A549 (cell line): ENCODE measurements around the gene FAM24B. TPM values are rescaled to one million over a fixed set of nuclear protein-coding genes. Genes with fewer than 3 reads are reported as not detected.
A peak's percentile ranks its signal among the peaks of the same experiment; 100 is the strongest.

ENCODE experiments used
- ATAC-seq, 2 experiments: fragments of 200-7000 bp in 1 of 2; fragments of >200 bp in 1 of 2; cut with Nextera tagmentation in 1 of 2; cut with Tn5 transposase in 1 of 2; 3 replicates each; pipeline versions ENCODE4 v1.8.0 to v1.9.1; 2018 to 2020; ENCODE audit warnings: mild to moderate bottlenecking in 1 of 2, moderate library complexity in 1 of 2
- CTCF ChIA-PET: fragments of 300-600 bp; sonication (Branson Sonifier 250); formaldehyde crosslinking; extraction: SDS; loops from one replicate; lab custom pipeline; 2021; ENCODE audit warnings: antibody characterized with exemption, inconsistent platforms; lab: Yijun Ruan, JAX
- POLR2A ChIA-PET: fragments of 350-600 bp; formaldehyde crosslinking; extraction: SDS; loops from one replicate; lab custom pipeline; 2021; ENCODE audit warnings: antibody characterized with exemption, inconsistent platforms; lab: Yijun Ruan, JAX
- DNase-seq, 2 experiments: peaks; one replicate each; pipeline versions ENCODE4 v3.0.0 to v3.0.0-alpha.2; 2011 to 2016; ENCODE audit warnings: low read depth in 1 of 2, low spot score in 1 of 2
- FAIRE-seq: peaks from 2 replicates; lab custom pipeline; 2011; peaks lifted over from hg19 to GRCh38; lab: Jason Lieb, UNC
- H3K27ac ChIP-seq, 2 experiments: fragments of >200 bp; sonication (Bioruptor Twin); formaldehyde crosslinking; 3 replicates each; pipeline ENCODE4 v1.5.1; 2016 to 2017
- H3K4me1 ChIP-seq: fragments of >200 bp; sonication (Bioruptor Twin); formaldehyde crosslinking; 3 replicates; pipeline ENCODE4 v1.6.1; 2016
- H3K4me2 ChIP-seq: fragments of >200 bp; sonication (Bioruptor Twin); formaldehyde crosslinking; 3 replicates; pipeline ENCODE4 v1.6.1; 2016
- H3K4me3 ChIP-seq: fragments of >200 bp; sonication (Bioruptor Twin); formaldehyde crosslinking; 3 replicates; pipeline ENCODE4 v1.5.1; 2016
- H3K9me3 ChIP-seq: fragments of >200 bp; sonication (Bioruptor Twin); formaldehyde crosslinking; 3 replicates; pipeline ENCODE4 v1.6.1; 2016
- CEBPB ChIP-seq, 2 experiments: fragments of >200 bp in 1 of 2; sonication (Bioruptor Twin) in 1 of 2; formaldehyde crosslinking in 1 of 2; IDR thresholded peaks; 2 replicates each; pipeline ENCODE4 v1.6.1; 2012 to 2016
- CHD2 ChIP-seq: fragments of 150-350 bp; IDR thresholded peaks from 2 replicates; pipeline ENCODE4 v1.6.1; 2014; ENCODE audit warnings: low read length; ENCODE audit not compliant: partially characterized antibody
- EHF ChIP-seq: fragments of 250-450 bp; sonication (Bioruptor Pico); IDR thresholded peaks from 2 replicates; pipeline ENCODE4 v1.5.0; 2020; ENCODE audit warnings: mild to moderate bottlenecking
- EHMT2 ChIP-seq: fragments of 200-600 bp; sonication (generic); IDR thresholded peaks from 2 replicates; pipeline ENCODE4 v1.6.1; 2016; ENCODE audit warnings: antibody characterized with exemption, low read depth, mild to moderate bottlenecking, moderate library complexity
- FOSL2 ChIP-seq, 2 experiments: fragments of 450-650 bp in 1 of 2; fragments of >200 bp in 1 of 2; sonication (Bioruptor Twin) in 1 of 2; formaldehyde crosslinking; IDR thresholded peaks; 2 replicates each; pipeline versions ENCODE4 v1.5.0 to v1.6.1; 2016 to 2020; ENCODE audit warnings: mild to moderate bottlenecking in 1 of 2, moderate library complexity in 1 of 2
- FOXS1 ChIP-seq: fragments of 250-450 bp; sonication (Bioruptor Pico); IDR thresholded peaks from 2 replicates; pipeline ENCODE4 v1.5.0; 2020; ENCODE audit warnings: mild to moderate bottlenecking, moderate library complexity
- GATA3 ChIP-seq: IDR thresholded peaks from 2 replicates; pipeline ENCODE4 v1.6.1; 2012; ENCODE audit warnings: borderline replicate concordance
- HEYL ChIP-seq: fragments of 250-450 bp; sonication (Bioruptor Pico); IDR thresholded peaks from 2 replicates; pipeline ENCODE4 v1.8.0; 2021; ENCODE audit warnings: mild to moderate bottlenecking, moderate library complexity
- HOXA7 ChIP-seq: fragments of 250-450 bp; sonication (Bioruptor Pico); IDR thresholded peaks from 2 replicates; pipeline ENCODE4 v1.5.0; 2020; ENCODE audit warnings: mild to moderate bottlenecking, moderate library complexity
- HOXB13 ChIP-seq: fragments of 250-450 bp; sonication (Bioruptor Pico); IDR thresholded peaks from 2 replicates; pipeline ENCODE4 v1.5.0; 2020; ENCODE audit warnings: low read depth, mild to moderate bottlenecking, moderate library complexity
- HOXB5 ChIP-seq: fragments of 250-450 bp; sonication (Bioruptor Pico); IDR thresholded peaks from 2 replicates; pipeline ENCODE4 v1.5.0; 2020; ENCODE audit warnings: mild to moderate bottlenecking, moderate library complexity
- MAFK ChIP-seq: fragments of 450-650 bp; IDR thresholded peaks from 2 replicates; pipeline ENCODE4 v1.6.1; 2014; ENCODE audit not compliant: partially characterized antibody
- NPAS2 ChIP-seq: fragments of 250-450 bp; sonication (Bioruptor Pico); IDR thresholded peaks from 2 replicates; pipeline ENCODE4 v1.8.0; 2022; ENCODE audit warnings: mild to moderate bottlenecking, moderate library complexity, borderline replicate concordance
- POLR2AphosphoS2 ChIP-seq: conservative IDR thresholded peaks from 2 replicates; pipeline ENCODE4 v1.6.1; 2012; ENCODE audit warnings: low read length, improper control_type of control experiment, inconsistent platforms
- RNF2 ChIP-seq: fragments of 200-600 bp; sonication (generic); IDR thresholded peaks from 2 replicates; pipeline ENCODE4 v1.6.1; 2016; ENCODE audit warnings: low read depth, mild to moderate bottlenecking, antibody characterized with exemption, moderate library complexity, borderline replicate concordance
- SMC3 ChIP-seq: fragments of >200 bp; sonication (Bioruptor Twin); formaldehyde crosslinking; IDR thresholded peaks from 3 replicates; pipeline ENCODE4 v1.6.1; 2018; ENCODE audit warnings: inconsistent platforms
- SREBF2 ChIP-seq: fragments of 450-650 bp; IDR thresholded peaks from 2 replicates; pipeline ENCODE4 v1.6.1; 2014; ENCODE audit warnings: mild to moderate bottlenecking, moderate library complexity
- TFCP2L1 ChIP-seq: fragments of 250-450 bp; sonication (Bioruptor Pico); IDR thresholded peaks from 2 replicates; pipeline ENCODE4 v1.5.0; 2021; ENCODE audit warnings: mild to moderate bottlenecking
- TP53 ChIP-seq: fragments of 250-450 bp; sonication (Bioruptor Pico); IDR thresholded peaks from 2 replicates; pipeline ENCODE4 v1.5.0; 2021; ENCODE audit warnings: mild to moderate bottlenecking, moderate library complexity
- ZNF302 ChIP-seq: fragments of 250-450 bp; sonication (Bioruptor Pico); IDR thresholded peaks from 2 replicates; pipeline ENCODE4 v1.9.0; 2021; ENCODE audit warnings: inconsistent platforms, mild to moderate bottlenecking, moderate library complexity
- ZSCAN20 ChIP-seq: fragments of 250-450 bp; sonication (Bioruptor Pico); IDR thresholded peaks from 2 replicates; pipeline ENCODE4 v1.8.0; 2022; ENCODE audit warnings: mild to moderate bottlenecking, moderate library complexity
- WGBS: methylation state at CpG from one replicate; pipeline ENCODE4 v1.1.6; 2017; ENCODE audit errors: missing lambda C conversion rate; 5-methylcytosine and 5-hydroxymethylcytosine counted together
- polyA plus RNA-seq, 4 experiments: library from polyadenylated mRNA; depleted of rRNA in 3 of 4; stranded (reverse); fragments of >200 nt; fragmentation: RNase III in 1 of 4; extraction: RNeasy Plus Mini Kit Qiagen cat#74134 plus additional on column Dnase treatment in 1 of 4; gene quantifications; 2 replicates in 3 of 4; 3 replicates in 1 of 4; pipeline ENCODE4 v1.2.3, GENCODE V29; 2011 to 2017
- TF ChIP-seq, protein P1 (sequence below): fragments of >200 bp; sonication (Bioruptor Twin); formaldehyde crosslinking; IDR thresholded peaks from 3 replicates; pipeline ENCODE4 v1.5.1; 2016
- TF ChIP-seq, protein P2 (sequence below): IDR thresholded peaks from 2 replicates; pipeline ENCODE4 v1.6.1; 2012
- TF ChIP-seq, protein P3 (sequence below): fragments of 250-450 bp; sonication (Bioruptor Pico); IDR thresholded peaks from 2 replicates; pipeline ENCODE4 v1.5.0; 2020; ENCODE audit warnings: low read depth, mild to moderate bottlenecking, moderate library complexity
- TF ChIP-seq, protein P4 (sequence below): IDR thresholded peaks from 2 replicates; pipeline ENCODE4 v1.6.1; 2012; ENCODE audit warnings: low read depth, borderline replicate concordance
- TF ChIP-seq, protein P5 (sequence below): fragments of 450-650 bp; IDR thresholded peaks from 2 replicates; pipeline ENCODE4 v1.6.1; 2014; ENCODE audit warnings: antibody characterized with exemption
- TF ChIP-seq, protein P6 (sequence below): fragments of 200-600 bp; sonication (generic); IDR thresholded peaks from 2 replicates; pipeline ENCODE4 v1.6.1; 2016; ENCODE audit warnings: antibody characterized with exemption, mild to moderate bottlenecking, moderate library complexity

FAM24B gene
- polyA plus RNA-seq, 2 of the 4 experiments (the other 2 are of a cell fraction), result 15.6 to 27.6 TPM

DNA sequence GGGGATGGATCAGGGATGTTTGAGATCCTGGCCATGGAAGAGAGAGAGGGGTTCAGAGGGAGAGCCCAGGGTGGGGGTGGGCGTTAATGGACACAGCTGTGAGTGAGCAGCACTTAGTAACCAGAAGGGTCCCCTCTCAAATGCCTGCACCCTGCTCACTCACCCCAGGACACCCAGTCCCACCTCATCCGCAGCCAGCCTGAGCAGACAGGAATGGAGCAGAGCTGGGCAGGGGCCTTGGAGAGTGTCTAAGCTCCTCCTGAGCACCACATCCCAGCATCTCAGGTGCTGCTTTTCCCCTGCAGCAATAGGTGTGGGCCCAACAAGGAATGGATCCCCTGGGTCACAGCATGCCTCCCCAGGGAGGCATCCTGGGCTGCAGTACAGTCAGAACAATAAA is 36.3 kb upstream of the FAM24B start:
- TF ChIP-seq FOXS1 (CRISPR knock-in tag) (no peak), POLR2AphosphoS2 (no peak), SMC3 (no peak), EHMT2 (no peak), ZSCAN20 (CRISPR knock-in tag) (no peak), SREBF2 (no peak), CEBPB (IDR thresholded peaks at IDR 0.05) (no peak), GATA3 (no peak)
- TF ChIP-seq, protein P1, sequence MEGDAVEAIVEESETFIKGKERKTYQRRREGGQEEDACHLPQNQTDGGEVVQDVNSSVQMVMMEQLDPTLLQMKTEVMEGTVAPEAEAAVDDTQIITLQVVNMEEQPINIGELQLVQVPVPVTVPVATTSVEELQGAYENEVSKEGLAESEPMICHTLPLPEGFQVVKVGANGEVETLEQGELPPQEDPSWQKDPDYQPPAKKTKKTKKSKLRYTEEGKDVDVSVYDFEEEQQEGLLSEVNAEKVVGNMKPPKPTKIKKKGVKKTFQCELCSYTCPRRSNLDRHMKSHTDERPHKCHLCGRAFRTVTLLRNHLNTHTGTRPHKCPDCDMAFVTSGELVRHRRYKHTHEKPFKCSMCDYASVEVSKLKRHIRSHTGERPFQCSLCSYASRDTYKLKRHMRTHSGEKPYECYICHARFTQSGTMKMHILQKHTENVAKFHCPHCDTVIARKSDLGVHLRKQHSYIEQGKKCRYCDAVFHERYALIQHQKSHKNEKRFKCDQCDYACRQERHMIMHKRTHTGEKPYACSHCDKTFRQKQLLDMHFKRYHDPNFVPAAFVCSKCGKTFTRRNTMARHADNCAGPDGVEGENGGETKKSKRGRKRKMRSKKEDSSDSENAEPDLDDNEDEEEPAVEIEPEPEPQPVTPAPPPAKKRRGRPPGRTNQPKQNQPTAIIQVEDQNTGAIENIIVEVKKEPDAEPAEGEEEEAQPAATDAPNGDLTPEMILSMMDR, result no peak
- TF ChIP-seq, all 56 proteins: peak for 0
- CTCF ChIA-PET, result no interaction called here
- H3K9me3 ChIP-seq, result no peaks in the 10 kb centered on the region

DNA sequence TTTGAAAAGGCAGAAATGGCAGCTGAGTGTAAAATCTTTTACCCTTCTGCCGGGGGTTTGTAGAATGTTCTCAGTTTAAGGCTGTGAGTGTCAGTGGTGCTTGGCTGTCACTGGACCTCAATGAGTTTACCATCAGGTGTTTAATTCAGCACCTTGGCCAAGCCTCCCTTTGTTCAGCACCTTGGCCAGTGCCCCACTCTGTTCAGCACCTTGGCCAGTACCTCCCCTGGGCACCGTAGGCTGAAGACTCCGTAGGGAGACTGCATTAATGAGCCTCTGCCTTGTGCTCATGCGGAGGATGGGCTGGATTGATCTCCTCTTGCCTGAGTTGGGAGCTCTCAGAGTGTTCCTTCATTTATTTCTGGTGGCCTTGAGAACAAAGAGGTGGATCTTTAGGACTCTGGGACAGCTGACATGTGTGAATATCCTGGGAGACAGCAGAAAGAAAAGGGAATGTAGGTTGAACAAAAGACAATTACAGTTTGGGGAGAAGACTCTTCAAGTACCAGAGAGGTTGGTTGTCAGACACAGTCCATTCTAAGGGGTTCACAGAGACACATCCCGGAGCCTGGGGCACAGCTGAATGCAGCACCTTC is 32.6 kb upstream of the FAM24B start:
- CTCF ChIA-PET, result interaction anchor here (2.1 kb wide), 1 partner anchor 69 kb away, joined by 4 read pairs; no protein-coding TSS in a partner anchor
- no peak overlapping the region for H3K27ac ChIP-seq
- H3K9me3 ChIP-seq, result no peaks in the 10 kb centered on the region
- H3K4me2 ChIP-seq, result no peak overlapping the region
- POLR2A ChIA-PET, result no interaction called here
- 30% methylated on average over 5 of the region's 5 CpGs for WGBS
- ATAC-seq (peak; percentile 82 to 87), FAIRE-seq (no peak), DNase-seq (peak; percentile 21 to 34)
- H3K4me3 ChIP-seq, result no peak overlapping the region
- TF ChIP-seq, protein P2, sequence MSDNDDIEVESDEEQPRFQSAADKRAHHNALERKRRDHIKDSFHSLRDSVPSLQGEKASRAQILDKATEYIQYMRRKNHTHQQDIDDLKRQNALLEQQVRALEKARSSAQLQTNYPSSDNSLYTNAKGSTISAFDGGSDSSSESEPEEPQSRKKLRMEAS, result no peak
- TF ChIP-seq, protein P3, sequence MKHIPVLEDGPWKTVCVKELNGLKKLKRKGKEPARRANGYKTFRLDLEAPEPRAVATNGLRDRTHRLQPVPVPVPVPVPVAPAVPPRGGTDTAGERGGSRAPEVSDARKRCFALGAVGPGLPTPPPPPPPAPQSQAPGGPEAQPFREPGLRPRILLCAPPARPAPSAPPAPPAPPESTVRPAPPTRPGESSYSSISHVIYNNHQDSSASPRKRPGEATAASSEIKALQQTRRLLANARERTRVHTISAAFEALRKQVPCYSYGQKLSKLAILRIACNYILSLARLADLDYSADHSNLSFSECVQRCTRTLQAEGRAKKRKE (CRISPR knock-in tag), result peak; percentile 90
- TF ChIP-seq EHF (CRISPR knock-in tag) (peak; percentile 92), HOXB13 (peak; percentile 92), TFCP2L1 (CRISPR knock-in tag) (no peak), TP53 (CRISPR knock-in tag) (0 out of 2 replicates have a peak, but pooled peaks have one; percentile 32), RNF2 (no peak), ZNF302 (CRISPR knock-in tag) (peak; percentile 74; the same call in 1 of the 2 replicates), NPAS2 (CRISPR knock-in tag) (no peak), EHMT2 (peak; percentile 99), FOSL2 (IDR thresholded peaks at IDR 0.05) (no peak), FOSL2 (CRISPR knock-in tag; IDR thresholded peaks at IDR 0.05) (no peak), HEYL (peak; percentile 90; the same call in 1 of the 2 replicates), ZSCAN20 (CRISPR knock-in tag) (peak; percentile 96), HOXB5 (CRISPR knock-in tag) (peak; percentile 96), MAFK (no peak), CHD2 (no peak), FOXS1 (CRISPR knock-in tag) (peak; percentile 93; the same call in 1 of the 2 replicates), POLR2AphosphoS2 (no peak), HOXA7 (CRISPR knock-in tag) (0 out of 2 replicates have a peak, but pooled peaks have one; percentile 60)
- TF ChIP-seq, protein P4, sequence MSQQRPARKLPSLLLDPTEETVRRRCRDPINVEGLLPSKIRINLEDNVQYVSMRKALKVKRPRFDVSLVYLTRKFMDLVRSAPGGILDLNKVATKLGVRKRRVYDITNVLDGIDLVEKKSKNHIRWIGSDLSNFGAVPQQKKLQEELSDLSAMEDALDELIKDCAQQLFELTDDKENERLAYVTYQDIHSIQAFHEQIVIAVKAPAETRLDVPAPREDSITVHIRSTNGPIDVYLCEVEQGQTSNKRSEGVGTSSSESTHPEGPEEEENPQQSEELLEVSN, result no peak
- TF ChIP-seq, protein P5, sequence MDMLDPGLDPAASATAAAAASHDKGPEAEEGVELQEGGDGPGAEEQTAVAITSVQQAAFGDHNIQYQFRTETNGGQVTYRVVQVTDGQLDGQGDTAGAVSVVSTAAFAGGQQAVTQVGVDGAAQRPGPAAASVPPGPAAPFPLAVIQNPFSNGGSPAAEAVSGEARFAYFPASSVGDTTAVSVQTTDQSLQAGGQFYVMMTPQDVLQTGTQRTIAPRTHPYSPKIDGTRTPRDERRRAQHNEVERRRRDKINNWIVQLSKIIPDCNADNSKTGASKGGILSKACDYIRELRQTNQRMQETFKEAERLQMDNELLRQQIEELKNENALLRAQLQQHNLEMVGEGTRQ, result no peak
- TF ChIP-seq, protein P6, sequence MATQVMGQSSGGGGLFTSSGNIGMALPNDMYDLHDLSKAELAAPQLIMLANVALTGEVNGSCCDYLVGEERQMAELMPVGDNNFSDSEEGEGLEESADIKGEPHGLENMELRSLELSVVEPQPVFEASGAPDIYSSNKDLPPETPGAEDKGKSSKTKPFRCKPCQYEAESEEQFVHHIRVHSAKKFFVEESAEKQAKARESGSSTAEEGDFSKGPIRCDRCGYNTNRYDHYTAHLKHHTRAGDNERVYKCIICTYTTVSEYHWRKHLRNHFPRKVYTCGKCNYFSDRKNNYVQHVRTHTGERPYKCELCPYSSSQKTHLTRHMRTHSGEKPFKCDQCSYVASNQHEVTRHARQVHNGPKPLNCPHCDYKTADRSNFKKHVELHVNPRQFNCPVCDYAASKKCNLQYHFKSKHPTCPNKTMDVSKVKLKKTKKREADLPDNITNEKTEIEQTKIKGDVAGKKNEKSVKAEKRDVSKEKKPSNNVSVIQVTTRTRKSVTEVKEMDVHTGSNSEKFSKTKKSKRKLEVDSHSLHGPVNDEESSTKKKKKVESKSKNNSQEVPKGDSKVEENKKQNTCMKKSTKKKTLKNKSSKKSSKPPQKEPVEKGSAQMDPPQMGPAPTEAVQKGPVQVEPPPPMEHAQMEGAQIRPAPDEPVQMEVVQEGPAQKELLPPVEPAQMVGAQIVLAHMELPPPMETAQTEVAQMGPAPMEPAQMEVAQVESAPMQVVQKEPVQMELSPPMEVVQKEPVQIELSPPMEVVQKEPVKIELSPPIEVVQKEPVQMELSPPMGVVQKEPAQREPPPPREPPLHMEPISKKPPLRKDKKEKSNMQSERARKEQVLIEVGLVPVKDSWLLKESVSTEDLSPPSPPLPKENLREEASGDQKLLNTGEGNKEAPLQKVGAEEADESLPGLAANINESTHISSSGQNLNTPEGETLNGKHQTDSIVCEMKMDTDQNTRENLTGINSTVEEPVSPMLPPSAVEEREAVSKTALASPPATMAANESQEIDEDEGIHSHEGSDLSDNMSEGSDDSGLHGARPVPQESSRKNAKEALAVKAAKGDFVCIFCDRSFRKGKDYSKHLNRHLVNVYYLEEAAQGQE, result peak; percentile 99
- H3K4me1 ChIP-seq, result no peaks in the 10 kb centered on the region

More for the DNA sequence above, 36.3 kb upstream of the FAM24B start:
- no peak overlapping the region for H3K27ac ChIP-seq
- no peak overlapping the region for H3K4me2 ChIP-seq
- POLR2A ChIA-PET, result no interaction called here
- DNase-seq (no peak), FAIRE-seq (no peak), ATAC-seq (peak in 1 of 2 experiments; percentile 28; a peak in 1 of 6 replicates)
- no peaks in the 10 kb centered on the region for H3K4me1 ChIP-seq
- H3K4me3 ChIP-seq, result no peak overlapping the region
- 0% methylated on average over 1 of the region's 2 CpGs for WGBS
